Measurements from ENCODE around the gene HOPX.

GRCh38 chr4:56691425-56691824 is 10.3 kb upstream of the HOPX start:
- TF ChIP-seq ZBTB44 (tag by site-specific recombination; IDR thresholded peaks at IDR 0.05) (no peak), KLF8 (tag by site-specific recombination; IDR thresholded peaks at IDR 0.05) (no peak), CTCF (tag by site-specific recombination; IDR thresholded peaks at IDR 0.05) (no peak), KLF17 (tag by site-specific recombination; IDR thresholded peaks at IDR 0.05) (no peak), ZNF776 (tag by site-specific recombination; IDR thresholded peaks at IDR 0.05; ENCODE audit: borderline replicate concordance) (no peak), ZNF18 (tag by site-specific recombination; IDR thresholded peaks at IDR 0.05) (no peak), BCL11A (tag by site-specific recombination; IDR thresholded peaks at IDR 0.05; ENCODE audit: low read depth) (no peak), SP7 (tag by site-specific recombination; IDR thresholded peaks at IDR 0.05) (no peak), SCRT1 (tag by site-specific recombination; IDR thresholded peaks at IDR 0.05; ENCODE audit: borderline replicate concordance) (no peak)
